Tibial nerve (tissue), 4 donors: ENCODE results near the gene NFKBIL1.

Experiments used
- EP300 ChIP-seq, 2 donors: sonication (generic); formaldehyde crosslinking; IDR thresholded peaks; one replicate each; pipeline ENCODE4 v1.6.1; 2017; ENCODE audit warnings: antibody characterized with exemption in 2 of 2, mild to moderate bottlenecking in 1 of 2
- POLR2A ChIP-seq, 2 donors: fragments of 450-650 bp; IDR thresholded peaks; one replicate each; pipeline ENCODE4 v1.6.1; 2017; ENCODE audit warnings: antibody characterized with exemption in 2 of 2, mild to moderate bottlenecking in 2 of 2, moderate library complexity in 2 of 2
- TF ChIP-seq, protein P1 (sequence below), 5 experiments: fragments of 200-600 bp in 3 of 5; fragments of 450-650 bp in 2 of 5; sonication (generic) in 3 of 5; IDR thresholded peaks; one replicate each; pipeline ENCODE4 v1.5.1; 2016 to 2019; ENCODE audit warnings: antibody characterized with exemption in 5 of 5, mild to moderate bottlenecking in 3 of 5, moderate library complexity in 2 of 5

DNA sequence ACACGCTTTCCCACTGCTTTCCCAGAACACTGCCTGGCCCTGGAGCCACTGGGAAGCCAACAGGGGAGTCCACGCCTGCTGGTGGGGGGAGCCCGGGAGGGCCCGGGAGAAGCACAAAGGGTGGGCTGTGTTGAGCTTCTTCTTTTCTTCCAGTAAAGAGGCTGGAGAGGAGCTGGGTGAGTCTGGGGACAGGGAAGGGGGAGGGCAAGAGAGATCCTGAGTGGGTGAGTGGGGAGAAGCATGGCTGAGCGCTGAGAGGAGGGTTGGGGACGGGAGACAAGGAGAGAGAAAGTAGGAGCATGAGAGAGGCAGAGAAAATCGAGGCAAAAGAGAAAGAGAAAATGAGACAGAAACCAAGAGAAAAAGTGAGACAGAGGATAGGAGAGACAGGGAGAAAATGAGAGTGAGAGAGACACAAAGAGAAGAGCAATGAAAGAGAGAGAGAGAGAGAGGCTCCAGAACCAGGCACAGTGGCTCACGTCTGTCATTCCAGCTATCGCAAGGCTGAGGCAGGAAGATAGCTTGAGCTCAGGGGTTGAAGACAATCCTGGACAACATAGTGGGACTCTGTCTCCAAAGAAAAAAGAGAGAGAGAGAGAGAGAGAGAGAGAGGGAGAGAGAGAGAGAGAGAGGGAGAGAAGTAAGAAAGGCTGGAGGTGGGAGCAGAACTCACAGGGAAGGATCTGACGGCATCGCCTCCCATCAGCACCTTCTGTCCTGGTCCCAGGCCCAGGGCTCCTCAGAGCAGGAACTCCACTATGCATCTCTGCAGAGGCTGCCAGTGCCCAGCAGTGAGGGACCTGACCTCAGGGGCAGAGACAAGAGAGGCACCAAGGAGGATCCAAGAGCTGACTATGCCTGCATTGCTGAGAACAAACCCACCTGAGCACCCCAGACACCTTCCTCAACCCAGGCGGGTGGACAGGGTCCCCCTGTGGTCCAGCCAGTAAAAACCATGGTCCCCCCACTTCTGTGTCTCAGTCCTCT, 40.7 kb downstream of the NFKBIL1 start:
- no peak for TF ChIP-seq POLR2A (IDR thresholded peaks at IDR 0.05)
- TF ChIP-seq, protein P1, sequence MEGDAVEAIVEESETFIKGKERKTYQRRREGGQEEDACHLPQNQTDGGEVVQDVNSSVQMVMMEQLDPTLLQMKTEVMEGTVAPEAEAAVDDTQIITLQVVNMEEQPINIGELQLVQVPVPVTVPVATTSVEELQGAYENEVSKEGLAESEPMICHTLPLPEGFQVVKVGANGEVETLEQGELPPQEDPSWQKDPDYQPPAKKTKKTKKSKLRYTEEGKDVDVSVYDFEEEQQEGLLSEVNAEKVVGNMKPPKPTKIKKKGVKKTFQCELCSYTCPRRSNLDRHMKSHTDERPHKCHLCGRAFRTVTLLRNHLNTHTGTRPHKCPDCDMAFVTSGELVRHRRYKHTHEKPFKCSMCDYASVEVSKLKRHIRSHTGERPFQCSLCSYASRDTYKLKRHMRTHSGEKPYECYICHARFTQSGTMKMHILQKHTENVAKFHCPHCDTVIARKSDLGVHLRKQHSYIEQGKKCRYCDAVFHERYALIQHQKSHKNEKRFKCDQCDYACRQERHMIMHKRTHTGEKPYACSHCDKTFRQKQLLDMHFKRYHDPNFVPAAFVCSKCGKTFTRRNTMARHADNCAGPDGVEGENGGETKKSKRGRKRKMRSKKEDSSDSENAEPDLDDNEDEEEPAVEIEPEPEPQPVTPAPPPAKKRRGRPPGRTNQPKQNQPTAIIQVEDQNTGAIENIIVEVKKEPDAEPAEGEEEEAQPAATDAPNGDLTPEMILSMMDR (IDR thresholded peaks at IDR 0.05), result no peak
- no peak for TF ChIP-seq EP300 (IDR thresholded peaks at IDR 0.05)
